SKM-1 (cell line): ENCODE measurements around the gene PRKAB2.
"Not testable (repeated sequence)": the region's sequence is repeated elsewhere in the genome, so short reads cannot be mapped to it uniquely, and the experiment has no call there.

Experiments
- DNase-seq: peaks from one replicate; lab custom pipeline; 2025; ENCODE audit not compliant: unreplicated experiment; lab: John Stamatoyannopoulos, UW

PRKAB2 gene

DNA sequence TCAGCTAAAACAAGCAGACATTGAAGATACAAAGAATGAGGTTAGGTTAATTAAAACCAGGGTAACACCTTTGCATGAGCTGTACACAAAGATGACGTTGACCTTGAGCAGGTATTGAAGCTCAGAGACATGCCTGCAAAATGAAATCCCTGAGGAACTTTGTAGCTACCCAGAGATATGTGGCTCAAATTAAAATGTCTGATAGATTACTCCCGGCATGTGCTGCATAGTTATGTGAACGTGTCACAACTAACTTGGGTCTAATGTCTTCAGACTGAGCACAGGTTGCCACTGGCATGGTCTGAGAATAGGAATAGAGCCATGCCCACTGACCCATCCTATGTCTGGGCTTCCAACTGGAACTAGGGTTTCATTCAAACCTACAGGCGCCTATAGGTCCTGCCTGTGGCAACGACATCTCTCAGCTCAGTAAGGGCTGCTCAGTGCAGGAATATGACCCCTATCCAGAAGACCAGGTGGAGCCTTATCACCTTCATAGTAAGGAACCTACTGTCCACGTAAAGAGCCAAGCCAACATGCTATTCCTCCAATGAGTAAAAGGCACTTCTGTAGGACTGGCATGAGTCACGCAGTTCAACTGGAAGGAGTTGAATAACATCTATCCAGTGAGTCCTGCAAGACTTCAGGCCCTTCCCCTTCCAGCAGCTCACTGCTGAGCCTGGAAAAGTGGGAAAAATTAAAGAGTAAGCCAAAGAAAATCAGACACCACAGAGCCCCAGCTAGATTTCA, 60.7 kb downstream of the PRKAB2 start:
- DNase-seq: no peak

DNA sequence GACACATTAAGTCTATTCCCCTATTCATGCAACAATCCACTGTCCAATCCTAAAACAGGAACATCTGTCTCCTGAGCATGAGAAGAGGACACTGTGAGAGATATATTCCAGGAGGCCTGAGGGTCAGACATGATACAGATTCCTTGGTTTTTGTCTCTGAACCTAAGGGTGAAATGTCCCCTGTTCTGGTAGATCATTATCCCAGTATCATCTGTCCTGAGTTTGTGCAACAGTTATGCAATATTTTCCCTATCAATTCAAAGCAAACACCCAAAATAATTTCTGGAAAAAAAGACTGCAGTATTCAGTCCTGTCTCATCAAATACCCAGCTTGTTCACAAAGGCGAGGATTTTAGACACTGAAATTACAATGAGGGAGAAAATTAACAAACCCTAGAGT, 61.4 kb downstream of the PRKAB2 start:
- DNase-seq: no peak

DNA sequence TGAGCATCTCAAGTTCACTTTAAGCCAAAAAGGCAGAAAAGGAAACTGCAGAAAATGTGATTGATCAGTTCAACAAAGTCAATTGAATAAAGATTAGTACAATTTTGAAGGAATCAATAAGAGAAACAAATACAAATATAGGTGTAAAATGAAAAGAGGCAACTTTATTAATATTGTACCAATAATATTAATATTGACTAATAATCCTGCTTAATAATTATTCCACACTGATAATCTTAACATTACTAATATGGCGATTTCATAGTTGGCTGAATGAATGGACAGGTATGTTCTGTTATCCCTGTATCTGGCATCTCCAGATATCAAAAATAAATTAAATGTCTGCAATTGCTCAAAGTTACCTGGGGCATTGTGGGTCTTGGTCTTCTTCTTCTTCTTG, 61.8 kb downstream of the PRKAB2 start:
- DNase-seq: no peak

DNA sequence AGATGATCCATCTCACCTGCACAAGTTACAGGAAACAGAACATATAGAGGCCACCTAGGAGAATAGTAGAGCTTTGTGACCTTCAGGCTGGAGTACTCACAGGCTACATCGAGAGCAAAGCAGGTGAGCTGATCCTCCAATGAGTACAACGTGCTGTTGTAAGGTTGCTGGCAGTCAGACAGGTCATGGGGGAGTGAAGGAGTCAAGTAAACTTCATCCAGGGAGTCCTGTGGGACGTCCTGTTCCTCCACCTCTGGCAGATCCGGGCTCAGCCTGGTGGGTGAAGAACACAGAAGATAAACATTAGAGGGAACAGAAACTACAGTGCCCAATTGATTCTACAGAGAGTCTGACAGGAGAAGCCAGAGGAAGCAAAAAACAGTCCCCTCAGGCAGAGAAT, 62.5 kb downstream of the PRKAB2 start:
- DNase-seq: no peak

DNA sequence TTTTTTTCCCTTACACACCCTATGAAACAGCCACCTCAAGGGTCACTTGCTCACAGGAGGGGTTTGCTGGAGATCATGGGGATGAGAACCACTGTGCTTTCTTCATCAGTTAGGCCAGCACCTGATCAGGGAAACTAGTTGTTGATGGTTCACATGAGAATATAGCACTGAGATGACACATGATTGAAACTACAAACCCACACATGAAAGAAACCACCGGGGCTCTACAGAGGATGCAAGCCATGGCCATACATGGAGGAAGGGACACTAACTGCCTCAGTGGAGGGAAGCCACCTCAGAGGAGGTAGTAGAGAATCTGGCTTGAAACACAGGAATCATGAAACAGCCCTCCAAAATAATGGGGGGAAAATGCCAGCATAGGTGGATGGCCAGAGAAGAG, 63.2 kb downstream of the PRKAB2 start:
- DNase-seq: no peak

DNA sequence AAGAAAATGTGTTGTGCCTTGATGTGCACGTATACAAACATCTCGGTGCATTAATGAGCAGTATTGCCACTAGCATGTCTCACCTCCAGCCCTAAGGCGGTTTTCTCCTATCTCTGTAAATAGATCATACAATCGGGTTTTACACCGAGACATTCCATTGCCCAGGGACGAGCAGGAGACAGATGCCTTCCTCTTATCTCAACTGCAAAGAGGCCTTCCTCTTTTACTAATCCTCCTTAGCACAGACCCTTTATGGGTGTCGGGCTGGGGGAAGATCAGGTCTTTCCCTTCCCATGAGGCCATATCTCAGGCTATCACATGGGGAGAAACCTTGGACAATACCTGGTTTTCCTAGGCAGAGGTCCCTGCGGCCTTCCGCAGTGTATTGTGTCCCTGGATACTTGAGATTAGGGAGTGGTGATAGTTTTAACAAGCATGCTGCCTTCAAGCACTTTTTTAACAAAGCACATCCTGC, 65.8 kb downstream of the PRKAB2 start:
- DNase-seq: not testable (repeated sequence)

DNA sequence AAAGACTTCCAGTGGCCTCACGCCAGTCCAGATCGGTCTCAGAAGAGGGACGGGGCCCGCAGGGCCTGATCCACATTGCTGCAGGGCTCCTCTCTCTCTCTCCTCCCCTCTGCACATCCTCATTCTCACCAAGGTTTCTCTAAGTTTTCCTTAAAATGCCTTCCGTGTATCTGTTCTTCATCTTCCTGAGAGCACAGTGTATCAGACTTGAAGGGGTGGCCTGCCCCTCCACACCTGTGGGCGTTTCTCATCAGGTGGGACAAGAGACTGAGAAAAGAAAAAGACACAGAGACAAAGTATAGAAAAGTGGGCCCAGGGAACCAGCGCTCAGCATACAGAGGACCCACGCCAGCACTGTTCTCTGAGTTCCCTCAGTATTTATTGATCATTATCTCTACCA, 66.4 kb downstream of the PRKAB2 start:
- DNase-seq: no peak
